Hematopoietic multipotent progenitor cell treated with erythropoietin and hydrocortisone succinate and interleukin-3 and kit ligand, for 6 days (in vitro differentiated cells): ENCODE measurements around the gene USP34.
A peak's percentile ranks its signal among the peaks of the same experiment; 100 is the strongest.
"Not testable (repeated sequence)": the region's sequence is repeated elsewhere in the genome, so short reads cannot be mapped to it uniquely, and the experiment has no call there.

Source experiments
- DNase-seq: peaks from one replicate; pipeline ENCODE4 v3.0.0-alpha.2; 2015

Gene USP34

GRCh38 chr2:61420991-61421544, 49.8 kb downstream of the USP34 start:
- peak; percentile 39 for DNase-seq

GRCh38 chr2:61419570-61419969, 51.3 kb downstream of the USP34 start:
- no peak for DNase-seq

GRCh38 chr2:61419129-61419528, 51.8 kb downstream of the USP34 start:
- peak; percentile 62 for DNase-seq

- no peak for DNase-seq
Measured at GRCh38 chr2:61416871-61417645, 53.8 kb downstream of the USP34 start.

GRCh38 chr2:61415265-61415664, 55.6 kb downstream of the USP34 start:
- DNase-seq = no peak

GRCh38 chr2:61414674-61415073, 56.2 kb downstream of the USP34 start:
- DNase-seq = no peak

GRCh38 chr2:61411109-61411508, 59.8 kb downstream of the USP34 start:
- peak; percentile 46 for DNase-seq

GRCh38 chr2:61410185-61410584, 60.7 kb downstream of the USP34 start:
- DNase-seq = no peak

- DNase-seq = no peak
Measured at GRCh38 chr2:61405813-61406212, 65.1 kb downstream of the USP34 start.

GRCh38 chr2:61404438-61404837, 66.4 kb downstream of the USP34 start:
- DNase-seq = peak; percentile 28

GRCh38 chr2:61398413-61398812, 72.5 kb downstream of the USP34 start:
- DNase-seq = no peak

- no peak for DNase-seq
Measured at GRCh38 chr2:61396005-61396404, 74.9 kb downstream of the USP34 start.

GRCh38 chr2:61387588-61387987, 83.3 kb downstream of the USP34 start:
- DNase-seq = not testable (repeated sequence)

- not testable (repeated sequence) for DNase-seq
Measured at GRCh38 chr2:61380882-61381197, 90.0 kb downstream of the USP34 start.

- no peak for DNase-seq
Measured at GRCh38 chr2:61380056-61380881, 90.6 kb downstream of the USP34 start.

- DNase-seq = no peak
Measured at GRCh38 chr2:61379521-61379920, 91.4 kb downstream of the USP34 start.

GRCh38 chr2:61378281-61378680, 92.6 kb downstream of the USP34 start:
- DNase-seq = no peak

GRCh38 chr2:61377046-61377445, 93.8 kb downstream of the USP34 start:
- DNase-seq = no peak

- DNase-seq = no peak
Measured at GRCh38 chr2:61376211-61376610, 94.7 kb downstream of the USP34 start.

GRCh38 chr2:61371027-61371426, 99.9 kb downstream of the USP34 start:
- DNase-seq = no peak

GRCh38 chr2:61368687-61369665, 101.9 kb downstream of the USP34 start:
- peak; percentile 27 for DNase-seq

- no peak for DNase-seq
Measured at GRCh38 chr2:61367177-61367576, 103.7 kb downstream of the USP34 start.

- DNase-seq = no peak
Measured at GRCh38 chr2:61363580-61363979, 107.3 kb downstream of the USP34 start.
